Measurements from ENCODE around the gene HMGN4. TPM values are rescaled to one million over a fixed set of nuclear protein-coding genes. Genes with fewer than 3 reads are reported as not detected.

The HMGN4 gene
- total RNA-seq, 4 donors from 2014 or later = 27.1 to 43.0 (median 39.2) TPM

DNA sequence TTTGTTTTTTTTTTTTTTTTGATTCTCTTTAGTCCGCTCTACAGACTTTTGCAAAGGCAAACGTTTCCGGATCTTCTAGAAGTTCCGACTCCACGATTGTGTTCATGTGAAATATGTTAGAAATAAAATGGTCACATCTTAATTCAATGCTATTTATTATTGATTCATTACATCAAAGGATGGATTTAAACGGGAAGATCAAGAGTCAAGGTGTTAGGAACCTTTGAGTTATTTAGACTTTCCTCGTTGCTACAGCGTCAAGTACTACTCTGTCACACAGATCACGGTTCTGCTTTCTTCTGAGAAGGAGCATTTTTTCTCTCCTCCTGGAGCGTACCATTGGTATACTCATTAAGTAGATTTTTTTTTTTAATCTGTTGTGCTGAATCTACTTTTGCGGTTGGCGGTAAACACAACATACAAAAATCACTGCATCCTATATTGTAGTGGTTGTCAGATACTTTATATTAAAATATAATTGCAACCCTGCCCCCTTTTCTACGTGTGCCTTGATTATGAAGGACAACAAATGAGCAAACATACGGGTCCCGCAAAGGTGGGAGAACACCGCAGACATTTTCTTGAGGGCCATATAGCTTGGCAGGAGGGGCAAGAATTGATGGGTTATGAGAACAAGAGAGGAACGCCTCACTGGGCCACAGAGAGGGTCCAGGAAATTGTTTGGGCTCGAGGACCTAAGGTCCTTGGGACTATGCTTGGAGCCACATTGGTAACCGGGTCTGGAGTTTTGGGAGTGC lies 17.5 kb downstream of the HMGN4 start:
- TF ChIP-seq POLR2A (IDR thresholded peaks at IDR 0.05) = no peak
- no peak for TF ChIP-seq CTCF (IDR thresholded peaks at IDR 0.05)
- WGBS, 2 donors = 49 to 55% methylated on average over 19 of the region's 19 CpGs
- no peak overlapping the region for H3K4me3 ChIP-seq (ENCODE audit: low read depth, poor library complexity, severe bottlenecking)
- intact Hi-C loops (cut with DNase I; ENCODE audit: low total_unique reads) = no loop called here
- no peak for DNase-seq (ENCODE audit: low spot score in 2 of 2)

GRCh38 chr6:26556263-26557070 lies 18.3 kb downstream of the HMGN4 start:
- 35 to 41% methylated on average over 16 of the region's 16 CpGs for WGBS, 2 donors
- no peak overlapping the region for H3K4me3 ChIP-seq (ENCODE audit: low read depth, poor library complexity, severe bottlenecking)
- intact Hi-C loops (cut with DNase I; ENCODE audit: low total_unique reads) = no loop called here
- no peak for DNase-seq (ENCODE audit: low spot score in 2 of 2)
- TF ChIP-seq POLR2A (IDR thresholded peaks at IDR 0.05) = no peak
- no peak for TF ChIP-seq CTCF (IDR thresholded peaks at IDR 0.05)

DNA sequence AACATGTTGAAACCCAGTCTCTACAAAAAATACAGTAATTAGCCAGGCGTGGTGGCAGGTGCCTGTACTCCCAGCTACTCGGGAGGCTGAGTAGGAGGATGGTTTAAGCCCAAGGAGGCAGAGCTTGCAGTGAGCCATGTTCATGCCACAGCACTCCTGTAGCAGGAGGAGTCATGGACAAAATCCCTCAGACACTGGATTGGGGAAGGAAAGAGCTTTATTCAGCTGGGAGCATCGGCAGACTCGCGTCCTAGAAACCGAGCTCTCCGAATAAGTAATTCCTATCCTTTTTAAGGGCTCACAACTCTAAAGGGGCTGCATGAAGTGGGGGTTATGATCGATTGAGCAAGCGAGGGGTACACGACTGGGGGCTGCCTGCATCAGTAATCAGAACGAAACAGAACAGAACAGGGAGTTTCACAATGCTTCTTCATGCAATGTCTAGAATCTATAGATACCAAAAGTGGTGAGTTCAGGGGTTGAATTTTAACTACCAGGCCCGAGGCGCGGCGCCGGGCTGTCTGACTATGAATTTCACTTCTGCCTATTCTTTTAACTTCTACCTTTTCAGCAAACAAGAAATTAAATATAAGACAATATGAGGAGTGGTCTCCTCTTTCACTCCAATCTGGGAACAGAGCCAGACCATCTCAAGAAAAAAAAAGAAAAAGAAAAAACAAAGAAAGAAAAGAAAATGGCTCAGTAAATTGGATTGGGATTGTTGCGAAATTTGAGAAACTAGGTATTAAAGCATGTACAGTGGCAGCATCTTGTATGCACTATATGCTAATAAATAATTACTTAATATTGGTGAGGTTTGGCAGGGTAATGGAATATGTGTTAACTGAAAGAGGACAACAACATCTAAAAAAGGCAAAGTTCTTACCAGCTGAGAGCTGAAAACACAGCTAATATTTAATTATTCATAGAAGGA lies 23.6 kb downstream of the HMGN4 start:
- intact Hi-C loops (cut with DNase I; ENCODE audit: low total_unique reads) = no loop called here
- DNase-seq (ENCODE audit: low spot score in 2 of 2) = no peak
- H3K4me3 ChIP-seq (ENCODE audit: low read depth, poor library complexity, severe bottlenecking) = no peak overlapping the region
- 77 to 93% methylated on average over 17 of the region's 17 CpGs for WGBS, 2 donors
- TF ChIP-seq CTCF (IDR thresholded peaks at IDR 0.05) (no peak), POLR2A (IDR thresholded peaks at IDR 0.05) (no peak)

DNA sequence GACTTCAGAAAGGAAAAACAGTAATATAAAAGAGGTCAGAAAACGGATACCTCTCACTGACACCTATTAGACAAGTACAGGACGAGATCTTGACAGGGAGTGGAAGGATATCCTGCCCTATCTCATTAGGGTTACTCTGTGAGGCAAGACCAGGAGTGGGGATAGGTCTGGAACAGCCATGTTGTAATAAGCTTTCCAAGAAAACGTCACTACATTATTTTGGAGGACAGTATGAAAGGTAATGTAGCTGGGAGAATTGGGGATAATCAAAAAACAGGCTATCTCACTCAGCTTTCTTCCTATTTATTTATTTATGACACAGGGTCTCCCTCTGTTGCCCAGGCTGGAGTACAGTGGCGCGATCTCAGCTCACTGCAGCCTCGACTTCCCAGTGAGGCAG lies 25.3 kb downstream of the HMGN4 start:
- no peak overlapping the region for H3K4me3 ChIP-seq (ENCODE audit: low read depth, poor library complexity, severe bottlenecking)
- TF ChIP-seq POLR2A (IDR thresholded peaks at IDR 0.05) = no peak
- TF ChIP-seq CTCF (IDR thresholded peaks at IDR 0.05) = no peak
- 79 to 89% methylated on average over 6 of the region's 6 CpGs for WGBS, 2 donors
- no peak for DNase-seq (ENCODE audit: low spot score in 2 of 2)
- intact Hi-C loops (cut with DNase I; ENCODE audit: low total_unique reads) = no loop called here

DNA sequence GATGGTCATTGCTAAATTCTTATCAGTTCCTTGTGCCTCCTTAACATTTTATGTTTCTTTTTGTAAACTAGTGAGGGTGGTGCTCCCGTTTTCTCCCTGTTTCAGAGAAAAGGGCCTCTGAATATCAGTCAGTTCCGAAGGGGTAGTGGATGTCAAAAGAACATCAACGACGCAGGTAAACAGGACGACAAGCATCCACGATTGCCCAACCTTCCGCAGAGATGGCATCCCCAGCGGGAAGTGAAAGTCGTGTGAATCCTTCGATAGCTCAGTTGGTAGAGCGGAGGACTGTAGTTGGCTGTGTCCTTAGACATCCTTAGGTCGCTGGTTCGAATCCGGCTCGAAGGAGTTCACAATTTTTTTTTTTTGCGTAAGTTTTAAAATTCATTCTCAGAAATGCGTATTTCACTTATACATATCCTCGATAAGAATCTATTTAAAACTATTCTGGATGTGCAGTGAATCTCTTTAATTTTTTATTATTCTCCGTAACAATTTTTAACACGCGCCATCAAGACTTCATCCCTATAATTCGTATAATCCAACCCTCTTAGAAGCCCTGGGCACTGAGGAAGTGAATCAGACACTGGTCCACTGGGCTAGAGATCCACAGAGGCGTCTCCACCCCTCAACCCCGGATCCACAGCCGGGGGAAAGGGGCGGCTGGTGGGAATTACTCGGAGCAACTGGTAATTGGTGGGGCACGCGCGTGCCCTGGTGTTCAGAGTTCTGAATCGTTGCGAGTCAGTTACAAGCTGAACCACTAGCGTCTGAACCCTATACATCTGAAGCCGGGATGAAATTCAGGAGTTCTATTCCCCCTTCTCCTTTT lies 30.7 kb downstream of the HMGN4 start:
- peak overlapping the region; percentile 19 for H3K4me3 ChIP-seq (ENCODE audit: low read depth, poor library complexity, severe bottlenecking)
- no peak for TF ChIP-seq POLR2A (IDR thresholded peaks at IDR 0.05)
- no peak for TF ChIP-seq CTCF (IDR thresholded peaks at IDR 0.05)
- intact Hi-C loops (cut with DNase I; ENCODE audit: low total_unique reads) = no loop called here
- DNase-seq (ENCODE audit: low spot score in 2 of 2) = peak; percentile 96 to 100
- 3 to 5% methylated on average over 34 of the region's 34 CpGs for WGBS, 2 donors
